HepG2 (cell line): ENCODE data around the gene EBP. TPM values are rescaled to one million over a fixed set of nuclear protein-coding genes. Genes with fewer than 3 reads are reported as not detected.
A peak's percentile ranks its signal among the peaks of the same experiment; 100 is the strongest.

ENCODE experiments used
- GPN1 ChIP-seq: sonication (generic); formaldehyde crosslinking; IDR thresholded peaks from 2 replicates; pipeline ENCODE4 v1.5.1; 2020; ENCODE audit warnings: missing genetic modification reagents, borderline replicate concordance
- SAP130 ChIP-seq: IDR thresholded peaks from 2 replicates; pipeline ENCODE4 v1.6.1; 2016; ENCODE audit warnings: low read depth
- STAG1 ChIP-seq: sonication (generic); formaldehyde crosslinking; IDR thresholded peaks from 2 replicates; pipeline ENCODE4 v1.4.0; 2020; ENCODE audit warnings: missing genetic modification reagents
- ZFP90 ChIP-seq: sonication (generic); formaldehyde crosslinking; IDR thresholded peaks from 2 replicates; pipeline ENCODE4 v1.8.0; 2022; ENCODE audit warnings: missing genetic modification reagents, mild to moderate bottlenecking, inconsistent platforms, borderline replicate concordance
- ZNF34 ChIP-seq: sonication (generic); formaldehyde crosslinking; IDR thresholded peaks from 2 replicates; pipeline ENCODE4 v1.4.0; 2020; ENCODE audit warnings: mild to moderate bottlenecking, missing genetic modification reagents, borderline replicate concordance
- ZNF75D ChIP-seq: sonication (generic); formaldehyde crosslinking; IDR thresholded peaks from 2 replicates; pipeline ENCODE4 v1.8.1; 2023; ENCODE audit warnings: missing genetic modification reagents, mild to moderate bottlenecking, borderline replicate concordance
- polyA plus RNA-seq, 8 experiments: library from polyadenylated mRNA; depleted of rRNA in 3 of 8; stranded (reverse) in 7 of 8; unstranded in 1 of 8; fragments of >200 nt; fragmentation: Illumina TruSeq in 4 of 8; extraction: Trizol in 4 of 8; gene quantifications; 2 replicates each; pipeline versions ENCODE4 v1.2.1 to v1.2.3, GENCODE V29; 2011 to 2016; ENCODE audit warnings: low read depth in 4 of 8, missing spikeins in 1 of 8, mixed read lengths in 1 of 8; ENCODE audit not compliant: insufficient read depth in 1 of 8
- total RNA-seq, 5 experiments: library from RNA; depleted of rRNA; stranded (reverse); fragments of >200 nt; fragmentation: Illumina TruSeq; extraction: Trizol; gene quantifications; 2 replicates each; pipeline ENCODE4 v1.2.3, GENCODE V29; 2016; ENCODE audit warnings: low read depth in 1 of 5
- TF ChIP-seq, protein P1 (sequence below): sonication (generic); formaldehyde crosslinking; IDR thresholded peaks from 2 replicates; pipeline ENCODE4 v1.8.0; 2023; ENCODE audit warnings: mild to moderate bottlenecking, missing genetic modification reagents
- TF ChIP-seq, protein P2 (sequence below): sonication (generic); formaldehyde crosslinking; IDR thresholded peaks from 2 replicates; pipeline ENCODE4 v1.8.0; 2022; ENCODE audit warnings: missing genetic modification reagents, low read depth, mild to moderate bottlenecking, borderline replicate concordance
- TF ChIP-seq, protein P3 (sequence below): IDR thresholded peaks from 2 replicates; pipeline ENCODE4 v1.6.1; 2016
- TF ChIP-seq, protein P4 (sequence below): IDR thresholded peaks from 2 replicates; pipeline ENCODE4 v1.6.1; 2012; ENCODE audit warnings: low read depth, low read length, improper control_type of control experiment

The EBP gene
- total and polyA plus RNA-seq, 2 of the 13 experiments (the other 11 are each of a cell fraction or from before 2014, with no cell fraction given) = 106 to 260 TPM

DNA sequence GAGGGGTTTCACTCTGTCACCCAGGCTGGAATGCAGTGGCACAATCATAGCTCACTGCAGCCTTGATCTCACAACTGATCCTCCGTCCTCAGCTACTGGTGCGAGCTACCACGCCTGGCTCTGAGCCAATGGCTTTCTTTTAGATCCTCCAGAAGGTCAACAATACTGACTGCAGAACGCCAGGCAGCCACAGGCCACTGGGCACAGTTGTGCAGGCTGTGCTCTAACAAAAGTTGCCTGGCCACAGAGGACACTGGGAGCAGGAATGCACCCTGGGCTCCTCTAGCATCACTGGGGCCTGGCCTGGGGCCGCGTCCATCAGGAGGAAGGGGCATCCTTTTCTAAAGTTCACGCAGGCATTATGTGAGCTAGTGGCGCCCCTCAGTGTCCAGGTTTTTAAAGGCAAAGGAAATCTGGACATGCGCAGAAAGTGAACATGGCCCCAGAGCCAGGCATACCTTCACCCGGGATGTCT, 27.7 kb upstream of the EBP start (continued):
- TF ChIP-seq, protein P1, sequence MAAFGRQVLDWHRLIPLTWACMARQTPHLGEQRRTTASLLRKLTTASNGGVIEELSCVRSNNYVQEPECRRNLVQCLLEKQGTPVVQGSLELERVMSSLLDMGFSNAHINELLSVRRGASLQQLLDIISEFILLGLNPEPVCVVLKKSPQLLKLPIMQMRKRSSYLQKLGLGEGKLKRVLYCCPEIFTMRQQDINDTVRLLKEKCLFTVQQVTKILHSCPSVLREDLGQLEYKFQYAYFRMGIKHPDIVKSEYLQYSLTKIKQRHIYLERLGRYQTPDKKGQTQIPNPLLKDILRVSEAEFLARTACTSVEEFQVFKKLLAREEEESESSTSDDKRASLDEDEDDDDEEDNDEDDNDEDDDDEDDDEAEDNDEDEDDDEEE (CRISPR knock-in tag) = no peak
- TF ChIP-seq SAP130 (CRISPR knock-in tag) (no peak), ZNF34 (CRISPR knock-in tag) (no peak), ZFP90 (CRISPR knock-in tag) (peak; percentile 75; the same call in 1 of the 2 replicates), ZNF75D (CRISPR knock-in tag) (no peak), GPN1 (CRISPR knock-in tag) (no peak), STAG1 (peak; percentile 78)
- TF ChIP-seq, protein P2, sequence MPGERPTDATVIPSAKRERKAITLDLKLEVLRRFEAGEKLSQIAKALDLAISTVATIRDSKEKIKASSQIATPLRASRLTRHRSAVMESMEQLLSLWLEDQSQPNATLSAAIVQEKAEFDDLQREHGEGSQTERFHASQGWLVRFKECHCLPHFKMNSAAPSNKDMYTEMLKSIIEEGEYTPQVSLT (CRISPR knock-in tag) = no peak
- TF ChIP-seq, protein P3, sequence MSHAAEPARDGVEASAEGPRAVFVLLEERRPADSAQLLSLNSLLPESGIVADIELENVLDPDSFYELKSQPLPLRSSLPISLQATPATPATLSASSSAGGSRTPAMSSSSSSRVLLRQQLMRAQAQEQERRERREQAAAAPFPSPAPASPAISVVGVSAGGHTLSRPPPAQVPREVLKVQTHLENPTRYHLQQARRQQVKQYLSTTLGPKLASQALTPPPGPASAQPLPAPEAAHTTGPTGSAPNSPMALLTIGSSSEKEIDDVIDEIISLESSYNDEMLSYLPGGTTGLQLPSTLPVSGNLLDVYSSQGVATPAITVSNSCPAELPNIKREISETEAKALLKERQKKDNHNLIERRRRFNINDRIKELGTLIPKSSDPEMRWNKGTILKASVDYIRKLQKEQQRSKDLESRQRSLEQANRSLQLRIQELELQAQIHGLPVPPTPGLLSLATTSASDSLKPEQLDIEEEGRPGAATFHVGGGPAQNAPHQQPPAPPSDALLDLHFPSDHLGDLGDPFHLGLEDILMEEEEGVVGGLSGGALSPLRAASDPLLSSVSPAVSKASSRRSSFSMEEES = no peak
- TF ChIP-seq, protein P4, sequence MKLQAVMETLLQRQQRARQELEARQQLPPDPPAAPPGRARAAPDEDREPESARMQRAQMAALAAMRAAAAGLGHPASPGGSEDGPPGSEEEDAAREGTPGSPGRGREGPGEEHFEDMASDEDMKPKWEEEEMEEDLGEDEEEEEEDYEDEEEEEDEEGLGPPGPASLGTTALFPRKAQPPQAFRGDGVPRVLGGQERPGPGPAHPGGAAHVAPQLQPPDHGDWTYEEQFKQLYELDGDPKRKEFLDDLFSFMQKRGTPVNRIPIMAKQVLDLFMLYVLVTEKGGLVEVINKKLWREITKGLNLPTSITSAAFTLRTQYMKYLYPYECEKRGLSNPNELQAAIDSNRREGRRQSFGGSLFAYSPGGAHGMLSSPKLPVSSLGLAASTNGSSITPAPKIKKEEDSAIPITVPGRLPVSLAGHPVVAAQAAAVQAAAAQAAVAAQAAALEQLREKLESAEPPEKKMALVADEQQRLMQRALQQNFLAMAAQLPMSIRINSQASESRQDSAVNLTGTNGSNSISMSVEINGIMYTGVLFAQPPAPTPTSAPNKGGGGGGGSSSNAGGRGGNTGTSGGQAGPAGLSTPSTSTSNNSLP = no peak
- TF ChIP-seq, all 625 proteins: peak for 10
